ENCODE measurements around the gene ZIC4.

ZIC4 gene

GRCh38 chr3:147358144-147358992 is 48.0 kb downstream of the ZIC4 start:
- Histone ChIP-seq H3K36me3 (replicated peaks) (no peaks in the 10 kb centered on the region), H3K27me3 (ENCODE audit: low read depth) (peaks cover 74% of the 10 kb centered on the region), H3K4me1 (no peaks in the 10 kb centered on the region), H3K4me3 (no peak overlapping the region), H3K9me3 (no peaks in the 10 kb centered on the region)
- in situ Hi-C loops (cut with MboI; ENCODE audit: low sequenced_read_pairs) = no loop called here
- DNase-seq (ENCODE audit: low spot score in 2 of 2) = no peak

GRCh38 chr3:147356909-147357900 is 49.1 kb downstream of the ZIC4 start:
- Histone ChIP-seq H3K4me1 (no peaks in the 10 kb centered on the region), H3K9me3 (no peaks in the 10 kb centered on the region), H3K27me3 (ENCODE audit: low read depth) (peaks cover 81% of the 10 kb centered on the region), H3K36me3 (replicated peaks) (no peaks in the 10 kb centered on the region), H3K4me3 (no peak overlapping the region)
- in situ Hi-C loops (cut with MboI; ENCODE audit: low sequenced_read_pairs) = no loop called here
- no peak for DNase-seq (ENCODE audit: low spot score in 2 of 2)

DNA sequence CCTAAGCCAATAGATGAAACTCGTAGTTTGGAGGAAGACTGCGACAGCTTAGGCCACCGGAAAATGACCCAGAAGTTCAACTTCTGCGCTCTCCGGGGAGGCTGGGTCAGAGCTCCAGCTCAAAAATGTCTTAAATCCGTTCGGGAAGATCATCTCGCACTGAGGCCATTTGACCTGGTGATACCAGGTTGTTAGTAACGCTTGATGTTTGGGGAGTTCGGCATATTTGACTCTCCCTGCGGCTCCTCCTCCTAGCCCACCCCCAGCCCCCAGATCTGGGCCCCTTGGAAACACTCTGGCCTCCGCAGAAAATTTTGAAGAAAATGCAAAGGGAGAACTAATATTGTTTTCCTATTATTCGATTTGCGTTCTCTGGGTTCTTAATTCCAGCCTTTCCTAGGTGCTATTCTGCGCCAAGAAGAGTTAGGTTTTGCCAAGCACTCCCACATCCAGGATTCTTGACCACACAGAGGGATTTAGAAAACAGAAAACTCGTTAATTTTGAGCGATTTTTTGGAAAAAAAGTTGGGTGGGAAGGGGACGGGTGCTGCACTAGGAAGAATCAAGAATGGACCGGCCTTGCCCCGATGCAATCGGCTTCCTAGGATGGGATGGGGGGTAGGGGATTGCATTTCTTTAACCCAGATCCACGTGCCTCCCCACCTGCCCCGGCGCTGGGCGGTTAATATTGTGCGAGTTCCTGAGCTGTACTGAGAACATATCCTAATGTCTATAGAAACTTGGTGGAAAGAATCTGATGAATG is 50.0 kb downstream of the ZIC4 start:
- H3K9me3 ChIP-seq = no peaks in the 10 kb centered on the region
- H3K4me3 ChIP-seq = no peak overlapping the region
- no peaks in the 10 kb centered on the region for H3K4me1 ChIP-seq
- H3K36me3 ChIP-seq (replicated peaks) = no peaks in the 10 kb centered on the region
- H3K27me3 ChIP-seq (ENCODE audit: low read depth) = peaks cover 85% of the 10 kb centered on the region
- in situ Hi-C loops (cut with MboI; ENCODE audit: low sequenced_read_pairs) = no loop called here
- no peak for DNase-seq (ENCODE audit: low spot score in 2 of 2)

DNA sequence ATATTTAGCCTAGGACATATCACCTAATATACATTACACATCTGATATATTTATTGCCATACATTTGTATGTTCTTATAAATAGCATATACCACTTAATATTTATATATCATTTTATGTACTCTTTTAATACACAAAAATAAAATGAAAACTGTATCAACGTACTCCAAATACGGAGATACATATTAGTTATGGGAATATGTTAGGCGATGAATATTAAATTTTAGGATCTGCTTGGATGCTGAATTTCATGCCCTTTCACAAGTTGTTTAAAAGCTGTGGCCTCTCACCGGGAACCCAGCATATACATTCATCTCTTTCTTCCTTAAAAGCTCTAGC is 50.6 kb downstream of the ZIC4 start:
- in situ Hi-C loops (cut with MboI; ENCODE audit: low sequenced_read_pairs) = no loop called here
- Histone ChIP-seq H3K27me3 (ENCODE audit: low read depth) (peaks cover 84% of the 10 kb centered on the region), H3K4me1 (no peaks in the 10 kb centered on the region), H3K4me3 (no peak overlapping the region), H3K36me3 (replicated peaks) (no peaks in the 10 kb centered on the region), H3K9me3 (no peaks in the 10 kb centered on the region)
- no peak for DNase-seq (ENCODE audit: low spot score in 2 of 2)

GRCh38 chr3:147355084-147355752 is 51.1 kb downstream of the ZIC4 start:
- peaks cover 84% of the 10 kb centered on the region for H3K27me3 ChIP-seq (ENCODE audit: low read depth)
- no peak overlapping the region for H3K4me3 ChIP-seq
- no peak for DNase-seq (ENCODE audit: low spot score in 2 of 2)
- in situ Hi-C loops (cut with MboI; ENCODE audit: low sequenced_read_pairs) = no loop called here
- no peaks in the 10 kb centered on the region for H3K4me1 ChIP-seq
- no peaks in the 10 kb centered on the region for H3K9me3 ChIP-seq
- H3K36me3 ChIP-seq (replicated peaks) = no peaks in the 10 kb centered on the region

DNA sequence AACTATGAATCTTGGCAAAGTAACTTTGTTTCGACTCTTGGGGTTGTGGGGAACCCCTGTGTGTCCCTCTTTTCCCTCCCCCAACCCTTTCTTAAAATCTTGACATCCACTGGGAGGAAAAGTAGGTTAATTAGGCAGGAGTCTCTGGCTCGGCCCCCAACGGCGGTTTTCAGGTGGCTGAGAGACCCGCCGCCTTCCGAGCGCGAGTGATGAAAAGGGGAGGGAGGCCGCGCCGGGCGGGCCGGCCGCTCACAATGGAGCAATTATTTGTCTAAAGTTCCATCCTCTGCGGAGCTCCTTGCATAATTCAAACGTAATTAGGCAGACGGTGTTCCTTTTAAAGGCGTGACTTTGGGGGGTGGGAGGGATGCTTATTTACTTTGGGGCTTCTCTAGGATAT is 51.7 kb downstream of the ZIC4 start:
- Histone ChIP-seq H3K4me1 (no peaks in the 10 kb centered on the region), H3K27me3 (ENCODE audit: low read depth) (peaks cover 80% of the 10 kb centered on the region), H3K4me3 (no peak overlapping the region), H3K36me3 (replicated peaks) (no peaks in the 10 kb centered on the region), H3K9me3 (no peaks in the 10 kb centered on the region)
- peak; percentile 8 to 38 for DNase-seq (ENCODE audit: low spot score in 2 of 2)
- in situ Hi-C loops (cut with MboI; ENCODE audit: low sequenced_read_pairs) = no loop called here

- Histone ChIP-seq H3K36me3 (replicated peaks) (no peaks in the 10 kb centered on the region), H3K4me3 (no peak overlapping the region), H3K27me3 (ENCODE audit: low read depth) (peaks cover 48% of the 10 kb centered on the region), H3K4me1 (no peaks in the 10 kb centered on the region), H3K9me3 (no peaks in the 10 kb centered on the region)
- DNase-seq (ENCODE audit: low spot score in 2 of 2) = no peak
- in situ Hi-C loops (cut with MboI; ENCODE audit: low sequenced_read_pairs) = no loop called here
Measured at GRCh38 chr3:147351301-147351700, 55.0 kb downstream of the ZIC4 start.

GRCh38 chr3:147348976-147349375 is 57.4 kb downstream of the ZIC4 start:
- Histone ChIP-seq H3K36me3 (replicated peaks) (no peaks in the 10 kb centered on the region), H3K4me3 (no peak overlapping the region), H3K27me3 (ENCODE audit: low read depth) (peaks cover 25% of the 10 kb centered on the region), H3K4me1 (no peaks in the 10 kb centered on the region), H3K9me3 (no peaks in the 10 kb centered on the region)
- DNase-seq (ENCODE audit: low spot score in 2 of 2) = no peak
- in situ Hi-C loops (cut with MboI; ENCODE audit: low sequenced_read_pairs) = no loop called here

DNA sequence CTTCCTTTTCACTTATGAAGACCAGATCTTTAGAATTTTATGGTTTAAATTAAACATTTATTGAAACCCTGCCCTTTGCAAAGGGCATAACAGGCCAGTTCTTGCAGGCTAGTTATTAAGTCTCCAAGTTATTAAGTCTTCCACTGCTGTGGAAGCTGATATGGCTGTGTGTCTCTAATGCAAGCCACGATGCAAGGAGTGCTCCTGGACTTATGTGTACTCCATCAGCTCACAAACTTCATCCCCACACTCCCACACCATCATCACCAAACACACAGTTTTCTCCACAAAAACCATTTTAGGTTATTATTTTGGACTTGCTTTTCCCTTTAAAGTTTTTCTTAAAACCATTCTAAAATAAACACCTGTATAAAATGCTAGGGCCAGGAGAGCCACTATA is 62.4 kb downstream of the ZIC4 start:
- in situ Hi-C loops (cut with MboI; ENCODE audit: low sequenced_read_pairs) = no loop called here
- no peak for DNase-seq (ENCODE audit: low spot score in 2 of 2)
- Histone ChIP-seq H3K4me1 (no peaks in the 10 kb centered on the region), H3K27me3 (ENCODE audit: low read depth) (peaks cover 5% of the 10 kb centered on the region; the same call in 1 of the 2 replicates), H3K36me3 (replicated peaks) (no peaks in the 10 kb centered on the region), H3K9me3 (no peaks in the 10 kb centered on the region), H3K4me3 (no peak overlapping the region)

DNA sequence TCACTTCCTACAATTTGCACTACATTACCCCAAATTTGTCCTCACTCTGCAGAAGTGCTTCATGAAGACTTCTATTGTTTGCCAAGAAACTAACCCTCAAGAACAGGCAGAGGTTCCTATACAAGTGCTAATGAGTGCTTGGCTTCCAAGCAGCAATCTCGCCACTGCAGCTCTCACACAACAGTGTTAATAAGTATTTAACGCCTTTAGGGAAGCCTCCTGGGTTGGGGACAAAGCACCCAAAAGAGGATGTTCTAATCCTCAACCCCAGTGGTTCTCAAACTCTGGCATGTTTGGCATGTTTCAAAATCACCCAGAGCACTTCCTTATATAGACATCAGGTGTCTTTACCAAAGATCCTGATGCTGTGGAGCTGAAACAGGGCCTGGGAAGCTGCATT is 64.6 kb downstream of the ZIC4 start:
- no peaks in the 10 kb centered on the region for H3K9me3 ChIP-seq
- H3K4me3 ChIP-seq = no peak overlapping the region
- no peaks in the 10 kb centered on the region for H3K4me1 ChIP-seq
- in situ Hi-C loops (cut with MboI; ENCODE audit: low sequenced_read_pairs) = no loop called here
- DNase-seq (ENCODE audit: low spot score in 2 of 2) = no peak
- peaks cover 5% of the 10 kb centered on the region for H3K27me3 ChIP-seq (ENCODE audit: low read depth)
- H3K36me3 ChIP-seq (replicated peaks) = no peaks in the 10 kb centered on the region

- DNase-seq (ENCODE audit: low spot score in 2 of 2) = no peak
- H3K27me3 ChIP-seq (ENCODE audit: low read depth) = peaks cover 5% of the 10 kb centered on the region
- no peaks in the 10 kb centered on the region for H3K4me1 ChIP-seq
- H3K9me3 ChIP-seq = no peaks in the 10 kb centered on the region
- in situ Hi-C loops (cut with MboI; ENCODE audit: low sequenced_read_pairs) = no loop called here
- H3K4me3 ChIP-seq = no peak overlapping the region
- no peaks in the 10 kb centered on the region for H3K36me3 ChIP-seq (replicated peaks)
Measured at GRCh38 chr3:147336543-147337278, 69.6 kb downstream of the ZIC4 start.

Measured in HAP-1 (cell line).